NCI-H526 (cell line): Measurements from ENCODE around the gene OPRD1.
"Not testable (repeated sequence)": the region's sequence is repeated elsewhere in the genome, so short reads cannot be mapped to it uniquely, and the experiment has no call there.

ENCODE experiments used
- DNase-seq, 2 experiments: peaks; one replicate each; lab custom pipeline; 2025; lab: John Stamatoyannopoulos, UW

Gene OPRD1

DNA sequence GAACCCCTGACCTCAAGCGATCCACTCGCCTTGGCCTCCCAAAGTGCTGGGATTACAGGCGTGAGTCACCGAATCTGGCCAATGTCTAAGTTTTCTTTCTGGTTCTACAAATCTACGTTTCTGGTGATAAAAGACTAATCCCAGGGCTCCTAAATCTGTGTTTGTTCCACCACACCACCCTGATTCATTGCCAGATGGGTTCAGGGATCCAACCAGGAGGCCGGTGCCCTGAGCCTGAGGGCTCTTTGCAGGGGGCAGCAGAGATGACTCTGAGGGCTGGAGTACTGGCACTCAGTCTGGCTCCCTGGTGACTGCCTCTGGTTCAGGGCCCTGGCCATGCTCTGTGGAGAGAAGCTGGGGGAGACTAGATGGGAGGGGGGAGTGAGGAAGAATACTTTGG lies 10.5 kb upstream of the OPRD1 start:
- no peak for DNase-seq

- no peak for DNase-seq
Measured at GRCh38 chr1:28803051-28803450, 8.9 kb upstream of the OPRD1 start.

GRCh38 chr1:28803662-28804061 lies 8.3 kb upstream of the OPRD1 start:
- DNase-seq, result no peak

- DNase-seq, result no peak
Measured at GRCh38 chr1:28804071-28804470, 7.9 kb upstream of the OPRD1 start.

DNA sequence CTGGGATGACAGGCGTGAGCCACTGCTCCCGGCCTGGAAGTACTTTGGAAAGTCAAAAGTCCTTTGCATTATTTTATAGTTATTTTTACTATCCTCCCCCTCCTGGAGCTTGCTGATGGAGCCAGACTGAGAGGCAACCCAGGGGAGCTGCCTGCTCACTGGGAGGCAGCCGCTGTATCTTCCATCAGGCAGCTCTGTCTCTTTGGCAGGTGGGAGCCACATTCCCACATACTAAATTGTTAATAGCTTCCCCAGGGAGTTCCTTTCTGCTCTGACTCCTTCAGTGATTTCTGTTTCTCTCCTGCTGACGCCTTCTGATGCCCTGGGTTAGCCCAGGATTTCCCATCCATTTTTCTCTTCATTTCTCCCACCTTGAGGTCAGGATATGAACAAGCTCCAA lies 4.9 kb upstream of the OPRD1 start:
- peak in 1 of 2 experiments; percentile 29 for DNase-seq

GRCh38 chr1:28807986-28808385 lies 4.0 kb upstream of the OPRD1 start:
- no peak for DNase-seq

- DNase-seq, result no peak
Measured at GRCh38 chr1:28811369-28811765, 603 bp upstream of the OPRD1 start.

- peak; percentile 79 to 92 for DNase-seq
Measured at GRCh38 chr1:28812669-28813468, 899 bp downstream of the OPRD1 start.

DNA sequence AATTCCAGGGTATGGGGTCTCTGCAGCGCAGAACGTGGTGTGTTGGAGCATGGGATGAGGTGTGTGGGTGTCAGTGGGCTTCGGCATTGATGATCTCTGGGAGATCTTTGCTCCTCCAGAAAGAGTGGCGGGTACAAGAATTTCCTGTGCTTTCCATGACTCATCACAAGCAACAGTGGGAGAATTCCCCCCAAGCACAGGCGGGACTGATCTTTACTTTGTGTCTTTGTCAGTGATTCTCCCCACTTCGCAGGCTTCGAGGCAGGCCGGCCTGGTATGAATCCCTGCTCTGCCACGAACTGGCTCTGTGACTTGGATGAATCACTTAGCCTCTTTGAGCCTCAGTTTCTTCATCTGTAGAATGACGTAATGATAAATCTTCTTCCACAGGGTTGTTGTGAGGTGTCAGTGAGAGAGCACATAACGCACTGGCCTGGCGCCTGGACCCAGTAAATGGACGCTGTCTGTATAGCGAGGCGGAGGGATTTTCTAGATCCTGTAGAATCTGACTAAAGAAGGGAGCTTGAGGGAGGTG lies 2.0 kb downstream of the OPRD1 start:
- no peak for DNase-seq

- DNase-seq, result peak in 1 of 2 experiments; percentile 50
Measured at GRCh38 chr1:28815533-28816185, 3.7 kb downstream of the OPRD1 start.

GRCh38 chr1:28817133-28817532 lies 5.2 kb downstream of the OPRD1 start:
- DNase-seq, result no peak

DNA sequence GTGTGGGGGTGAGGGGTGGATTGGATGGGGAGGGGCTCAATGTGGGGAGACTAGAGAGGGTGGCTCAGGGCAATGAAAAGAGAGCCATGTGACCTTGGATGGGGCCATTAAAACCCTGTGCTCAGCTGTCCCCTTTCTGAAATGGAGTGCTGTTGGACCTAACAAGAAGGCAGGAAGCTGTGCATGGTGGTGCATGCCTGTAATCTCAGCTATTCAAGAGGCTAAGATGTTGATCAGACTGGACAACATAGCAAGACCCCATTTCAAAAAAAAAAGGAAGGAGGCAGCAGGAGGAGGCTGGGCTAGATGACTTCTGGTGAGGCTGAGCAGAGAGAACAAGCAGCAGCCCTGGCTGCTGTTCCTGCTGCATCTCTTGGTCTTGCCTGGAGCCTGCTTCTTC lies 7.0 kb downstream of the OPRD1 start:
- DNase-seq, result no peak

- no peak for DNase-seq
Measured at GRCh38 chr1:28822799-28823198, 10.8 kb downstream of the OPRD1 start.

GRCh38 chr1:28824061-28824460 lies 12.1 kb downstream of the OPRD1 start:
- DNase-seq, result not testable (repeated sequence)

DNA sequence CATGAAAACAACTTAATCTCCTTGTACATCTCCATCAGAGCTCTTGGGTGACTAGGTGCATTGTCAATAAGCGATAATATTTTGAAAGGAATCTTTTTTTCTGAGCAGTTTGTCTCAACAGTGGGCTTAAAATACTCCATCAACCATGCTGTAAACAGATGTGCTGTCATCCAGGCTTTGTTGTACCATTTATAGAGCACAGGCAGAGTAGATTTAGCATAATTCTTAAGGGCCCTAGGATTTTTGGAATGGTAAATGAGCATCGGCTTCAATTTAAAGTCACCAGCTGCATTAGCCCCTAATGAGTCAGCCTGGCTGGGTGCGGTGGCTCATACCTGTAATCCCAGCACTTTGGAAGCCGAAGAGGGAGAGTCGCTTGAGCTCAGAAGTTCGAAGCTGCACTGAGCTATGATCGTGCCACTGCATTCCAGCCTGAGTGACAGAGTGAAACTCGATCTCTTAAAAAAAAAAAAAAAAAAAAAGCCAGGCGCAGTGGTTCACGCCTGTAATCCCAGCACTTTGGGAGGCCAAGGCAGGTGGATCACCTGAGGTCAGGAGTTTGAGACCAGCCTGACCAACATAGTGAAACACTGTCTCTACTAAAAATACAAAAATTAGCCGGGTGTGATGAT lies 16.4 kb downstream of the OPRD1 start:
- DNase-seq, result not testable (repeated sequence)

- DNase-seq, result no peak
Measured at GRCh38 chr1:28830814-28831213, 18.8 kb downstream of the OPRD1 start.

DNA sequence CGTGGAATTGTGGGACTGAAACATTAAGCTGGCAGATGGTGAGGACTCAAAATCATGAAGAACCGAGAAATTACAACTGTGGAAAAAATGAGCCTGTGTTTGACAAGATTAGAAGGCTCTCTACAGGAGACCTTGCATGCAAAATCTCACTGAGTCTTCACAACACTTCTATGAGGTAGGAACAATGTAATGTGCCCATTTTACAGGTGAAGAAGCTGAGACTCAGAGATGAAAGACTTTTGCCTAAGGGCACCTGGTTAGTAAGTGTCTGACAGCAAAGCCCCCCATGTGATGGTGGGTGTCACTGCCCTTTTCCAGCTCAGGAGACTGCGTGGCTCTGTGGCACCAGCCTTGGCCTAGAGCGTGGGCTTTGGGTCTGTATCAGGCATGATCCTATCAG lies 21.0 kb downstream of the OPRD1 start:
- DNase-seq, result no peak

DNA sequence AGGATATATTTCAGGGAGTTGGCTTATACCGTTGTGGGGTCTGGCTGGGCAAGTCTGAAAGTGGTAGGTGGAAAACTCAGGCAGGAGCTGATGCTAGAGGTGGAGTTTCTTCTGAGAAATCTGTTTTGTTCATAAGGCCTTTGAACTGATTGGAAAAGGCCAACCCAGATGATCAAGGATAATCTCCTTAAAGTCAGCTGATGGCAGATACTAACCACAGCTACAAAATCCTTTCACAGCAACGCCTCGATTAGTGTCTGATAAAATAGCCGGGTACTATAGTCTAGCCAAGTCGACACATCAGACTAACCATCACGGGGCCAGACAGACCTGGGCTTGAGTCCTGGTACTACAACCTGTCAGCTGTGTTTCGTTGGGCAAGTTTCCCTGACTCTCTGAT lies 21.4 kb downstream of the OPRD1 start:
- no peak for DNase-seq

GRCh38 chr1:28835237-28835650 lies 23.3 kb downstream of the OPRD1 start:
- DNase-seq, result no peak

DNA sequence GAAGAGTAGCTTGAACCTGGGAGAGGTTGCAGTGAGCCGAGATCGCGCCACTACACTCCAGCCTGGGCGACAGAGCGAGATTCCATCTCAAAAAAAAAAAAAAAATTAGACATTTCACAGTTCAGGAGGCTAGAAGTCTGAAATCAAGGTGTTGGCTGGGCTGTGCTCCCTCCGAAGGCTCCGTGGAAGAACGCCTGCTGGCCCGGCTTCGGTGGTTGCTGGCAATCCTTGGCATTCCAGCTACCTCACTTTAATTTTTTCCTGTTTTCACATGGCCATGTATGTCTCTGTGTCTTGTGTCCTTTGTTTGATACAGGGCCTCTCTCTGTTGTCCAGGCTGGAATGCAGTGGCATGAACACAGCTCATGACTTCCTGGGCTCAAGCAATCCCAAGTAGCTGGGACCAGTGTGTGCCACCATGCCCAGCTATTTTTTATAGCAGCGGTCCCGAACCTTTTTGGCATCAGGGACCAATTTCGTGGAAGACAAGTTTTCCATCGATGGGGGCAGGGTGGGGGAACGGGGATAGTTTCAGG lies 24.5 kb downstream of the OPRD1 start:
- DNase-seq, result no peak

GRCh38 chr1:28840928-28841544 lies 29.1 kb downstream of the OPRD1 start:
- no peak for DNase-seq
